Measurements from ENCODE around the gene ZFP90.

GRCh38 chr16:68504066-68504465, 35.0 kb upstream of the ZFP90 start:
- no peak for TF ChIP-seq EZH2 (IDR thresholded peaks at IDR 0.05; ENCODE audit: borderline replicate concordance, low read length)
- no peak for TF ChIP-seq CTCF (conservative IDR thresholded peaks at IDR 0.05 in 1 of 2, IDR thresholded peaks at IDR 0.05 in 1 of 2; ENCODE audit: extremely low read depth in 1 of 2, insufficient read depth in 1 of 2, low read depth in 1 of 2, low read length in 2 of 2)
